ENCODE data around the gene IL9R.
"Not testable (repeated sequence)": the region's sequence is repeated elsewhere in the genome, so short reads cannot be mapped to it uniquely, and the experiment has no call there.

Gene IL9R

DNA sequence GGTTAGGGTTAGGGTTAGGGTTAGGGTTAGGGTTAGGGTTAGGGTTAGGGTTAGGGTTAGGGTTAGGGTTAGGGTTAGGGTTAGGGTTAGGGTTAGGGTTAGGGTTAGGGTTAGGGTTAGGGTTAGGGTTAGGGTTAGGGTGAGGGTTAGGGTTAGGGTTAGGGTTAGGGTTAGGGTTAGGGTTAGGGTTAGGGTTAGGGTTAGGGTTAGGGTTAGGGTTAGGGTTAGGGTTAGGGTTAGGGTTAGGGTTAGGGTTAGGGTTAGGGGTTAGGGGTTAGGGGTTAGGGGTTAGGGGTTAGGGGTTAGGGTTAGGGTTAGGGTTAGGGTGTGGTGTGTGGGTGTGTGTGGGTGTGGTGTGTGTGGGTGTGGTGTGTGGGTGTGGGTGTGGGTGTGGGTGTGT lies 33.0 kb downstream of the IL9R start:
- DNase-seq = not testable (repeated sequence)

Data from RPMI8226 (cell line).